Midbrain (tissue), 1 donor: Measurements from ENCODE around the gene SLC25A44.

Experiments
- DNase-seq: peaks from one replicate; lab custom pipeline; 2025; lab: John Stamatoyannopoulos, UW

The SLC25A44 gene

GRCh38 chr1:156241311-156241811 is 47.5 kb downstream of the SLC25A44 start:
- no peak for DNase-seq

GRCh38 chr1:156241926-156242325 is 48.0 kb downstream of the SLC25A44 start, which contains the start of gene BGLAP:
Gene BGLAP, plus strand, starts transcription at chr1:156242184. Its CDS starts 48 bp downstream, at chr1:156242232.
- no peak for DNase-seq

GRCh38 chr1:156242738-156243137 is 48.8 kb downstream of the SLC25A44 start:
- no peak for DNase-seq

- no peak for DNase-seq
Measured at GRCh38 chr1:156244126-156244525, 50.2 kb downstream of the SLC25A44 start.

- no peak for DNase-seq
Measured at GRCh38 chr1:156244712-156245111, 50.8 kb downstream of the SLC25A44 start.

GRCh38 chr1:156245451-156246232 is 51.7 kb downstream of the SLC25A44 start:
- DNase-seq, result no peak

GRCh38 chr1:156246241-156246780 is 52.4 kb downstream of the SLC25A44 start:
- no peak for DNase-seq

- no peak for DNase-seq
Measured at GRCh38 chr1:156246781-156247459, 53.0 kb downstream of the SLC25A44 start.

- peak; percentile 94 for DNase-seq
Measured at GRCh38 chr1:156247460-156248322, 53.8 kb downstream of the SLC25A44 start, which contains the start of gene PAQR6. Gene PAQR6, minus strand, starts transcription at chr1:156248056. Its CDS starts 1,325 bp downstream, at chr1:156246731.

GRCh38 chr1:156248323-156248683 is 54.4 kb downstream of the SLC25A44 start:
- no peak for DNase-seq

- DNase-seq, result no peak
Measured at GRCh38 chr1:156249593-156249992, 55.7 kb downstream of the SLC25A44 start.

GRCh38 chr1:156251527-156251926 is 57.6 kb downstream of the SLC25A44 start:
- no peak for DNase-seq

GRCh38 chr1:156253634-156254033 is 59.7 kb downstream of the SLC25A44 start:
- DNase-seq, result no peak

GRCh38 chr1:156257711-156258110 is 63.8 kb downstream of the SLC25A44 start:
- peak; percentile 35 for DNase-seq

- DNase-seq, result no peak
Measured at GRCh38 chr1:156258859-156259258, 65.0 kb downstream of the SLC25A44 start.

GRCh38 chr1:156259805-156260204 is 65.9 kb downstream of the SLC25A44 start:
- peak; percentile 59 for DNase-seq

- peak; percentile 52 for DNase-seq
Measured at GRCh38 chr1:156260896-156261295, 67.0 kb downstream of the SLC25A44 start.
